ENCODE results near the gene DNMT3B. TPM values are rescaled to one million over a fixed set of nuclear protein-coding genes. Genes with fewer than 3 reads are reported as not detected.

The DNMT3B gene
- total and polyA plus RNA-seq, 2 experiments from 2014 or later, result 711 to 2,222 TPM

DNA sequence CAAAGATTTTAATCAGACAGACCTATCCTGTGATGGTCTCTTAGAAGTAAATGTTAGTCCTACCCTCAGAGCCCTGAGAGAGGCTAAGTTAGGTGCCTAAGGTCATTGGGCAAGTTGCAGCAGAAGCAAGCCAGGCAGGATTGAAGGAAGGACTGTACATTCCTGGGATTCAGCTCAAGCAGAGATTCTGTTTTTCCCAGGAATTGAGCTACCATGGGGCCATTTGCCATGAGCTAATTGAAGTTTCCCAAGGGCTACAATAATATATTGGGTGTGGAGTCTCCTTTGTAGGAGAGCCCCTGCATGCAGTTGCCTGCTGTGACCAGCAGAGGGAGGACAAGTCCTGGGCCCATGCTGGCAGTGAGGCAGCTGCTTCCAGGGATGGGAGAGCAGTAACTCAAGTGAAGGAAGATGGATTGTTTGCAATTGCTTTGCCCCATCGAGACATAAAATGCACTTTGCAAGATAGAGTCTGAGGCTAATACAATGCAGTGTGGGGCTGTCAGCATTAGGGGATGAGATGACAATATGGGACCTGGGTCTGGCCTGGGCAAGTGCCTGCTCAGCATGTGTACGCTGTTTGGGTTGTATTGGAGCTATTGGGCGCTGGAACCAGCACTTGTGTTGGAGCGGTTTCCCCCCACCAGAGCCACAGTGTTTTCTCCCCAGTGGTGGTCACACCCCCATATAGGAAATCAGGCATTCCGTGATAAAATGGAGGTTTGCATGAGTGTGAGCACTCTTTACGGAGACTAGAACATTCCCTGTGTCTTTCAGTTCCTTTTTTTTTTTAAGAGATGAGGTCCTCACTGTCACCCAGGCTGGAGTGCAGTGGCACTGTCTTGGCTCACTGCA lies 27.9 kb downstream of the DNMT3B start:
- H3K36me3 Mint-ChIP-seq (ENCODE audit: low read depth), result peaks cover 99% of the 10 kb centered on the region
- H3K27me3 ChIP-seq (ENCODE audit: insufficient read depth), result no peaks in the 10 kb centered on the region
- peaks cover 97% of the 10 kb centered on the region for H3K36me3 ChIP-seq (ENCODE audit: insufficient read depth)
- H3K27ac Mint-ChIP-seq, result peak overlapping the region; percentile 88
- peaks cover 98% of the 10 kb centered on the region for H3F3A ChIP-seq (replicated peaks; ENCODE audit: low read depth)
- H3K79me2 ChIP-seq (replicated peaks; ENCODE audit: insufficient read depth), result peaks cover 96% of the 10 kb centered on the region
- H3K9me3 Mint-ChIP-seq, result no peaks in the 10 kb centered on the region; the same call in 2 of the 3 replicates
- H3K9me2 ChIP-seq (ENCODE audit: insufficient read depth), result no peaks in the 10 kb centered on the region
- H4K20me1 ChIP-seq (replicated peaks; ENCODE audit: insufficient read depth), result peaks cover 98% of the 10 kb centered on the region
- peaks cover 65% of the 10 kb centered on the region for H3K27me3 Mint-ChIP-seq (ENCODE audit: insufficient read depth, low read depth, poor library complexity)
- DNase-seq (ENCODE audit: low spot score) (peak; percentile 95), ATAC-seq (peak; percentile 62)
- no peak overlapping the region for H2AFZ ChIP-seq
- H3K4me2 ChIP-seq, result no peak overlapping the region
- H3K4me1 Mint-ChIP-seq, result peaks cover 49% of the 10 kb centered on the region
- H3K4me3 ChIP-seq, result no peak overlapping the region
- no peak overlapping the region for H3K4me3 Mint-ChIP-seq
- H3K4me1 ChIP-seq (ENCODE audit: insufficient read depth), result peaks cover 60% of the 10 kb centered on the region
- TF ChIP-seq POLR2AphosphoS5 (IDR thresholded peaks at IDR 0.05; ENCODE audit: low read depth), result peak; percentile 42
- TF ChIP-seq, protein P1, sequence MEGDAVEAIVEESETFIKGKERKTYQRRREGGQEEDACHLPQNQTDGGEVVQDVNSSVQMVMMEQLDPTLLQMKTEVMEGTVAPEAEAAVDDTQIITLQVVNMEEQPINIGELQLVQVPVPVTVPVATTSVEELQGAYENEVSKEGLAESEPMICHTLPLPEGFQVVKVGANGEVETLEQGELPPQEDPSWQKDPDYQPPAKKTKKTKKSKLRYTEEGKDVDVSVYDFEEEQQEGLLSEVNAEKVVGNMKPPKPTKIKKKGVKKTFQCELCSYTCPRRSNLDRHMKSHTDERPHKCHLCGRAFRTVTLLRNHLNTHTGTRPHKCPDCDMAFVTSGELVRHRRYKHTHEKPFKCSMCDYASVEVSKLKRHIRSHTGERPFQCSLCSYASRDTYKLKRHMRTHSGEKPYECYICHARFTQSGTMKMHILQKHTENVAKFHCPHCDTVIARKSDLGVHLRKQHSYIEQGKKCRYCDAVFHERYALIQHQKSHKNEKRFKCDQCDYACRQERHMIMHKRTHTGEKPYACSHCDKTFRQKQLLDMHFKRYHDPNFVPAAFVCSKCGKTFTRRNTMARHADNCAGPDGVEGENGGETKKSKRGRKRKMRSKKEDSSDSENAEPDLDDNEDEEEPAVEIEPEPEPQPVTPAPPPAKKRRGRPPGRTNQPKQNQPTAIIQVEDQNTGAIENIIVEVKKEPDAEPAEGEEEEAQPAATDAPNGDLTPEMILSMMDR (conservative IDR thresholded peaks at IDR 0.05; ENCODE audit: low read depth in 2 of 2), result peak; percentile 90 to 100
- no peak for TF ChIP-seq JUNB (IDR thresholded peaks at IDR 0.05; ENCODE audit: unreplicated experiment)
- peak overlapping the region; percentile 92 for H3K27ac ChIP-seq (ENCODE audit: low read depth)

DNA sequence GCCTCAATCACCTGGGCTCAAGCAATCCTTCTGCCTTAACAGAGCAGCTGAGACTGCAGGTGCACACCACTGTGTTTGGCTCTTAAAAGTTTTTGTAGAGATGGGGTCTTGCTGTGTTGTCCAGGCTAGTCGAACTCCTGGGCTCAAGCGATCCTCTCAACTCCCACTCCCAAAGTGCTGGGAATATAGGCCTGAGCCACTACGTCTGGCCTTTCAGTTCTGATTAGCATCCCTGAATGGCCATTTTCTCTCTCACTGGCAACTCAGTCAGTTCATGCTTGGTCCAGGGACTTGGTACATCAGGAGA lies 28.5 kb downstream of the DNMT3B start:
- peak overlapping the region; percentile 92 for H3K27ac ChIP-seq (ENCODE audit: low read depth)
- peaks cover 60% of the 10 kb centered on the region for H3K4me1 ChIP-seq (ENCODE audit: insufficient read depth)
- Mint-ChIP-seq H3K4me3 (no peak overlapping the region), H3K9me3 (no peaks in the 10 kb centered on the region; the same call in 2 of the 3 replicates), H3K36me3 (ENCODE audit: low read depth) (peaks cover 99% of the 10 kb centered on the region), H3K27me3 (ENCODE audit: insufficient read depth, low read depth, poor library complexity) (peaks cover 68% of the 10 kb centered on the region), H3K27ac (0 out of 2 replicates have a peak overlapping the region, but pooled peaks have one; percentile 77), H3K4me1 (peaks cover 55% of the 10 kb centered on the region)
- no peaks in the 10 kb centered on the region for H3K27me3 ChIP-seq (ENCODE audit: insufficient read depth)
- H3K36me3 ChIP-seq (ENCODE audit: insufficient read depth), result peaks cover 97% of the 10 kb centered on the region
- no peak for ATAC-seq
- DNase-seq (ENCODE audit: low spot score), result no peak
- H3K79me2 ChIP-seq (replicated peaks; ENCODE audit: insufficient read depth), result peaks cover 95% of the 10 kb centered on the region
- H2AFZ ChIP-seq, result no peak overlapping the region
- H4K20me1 ChIP-seq (replicated peaks; ENCODE audit: insufficient read depth), result peaks cover 98% of the 10 kb centered on the region
- peaks cover 98% of the 10 kb centered on the region for H3F3A ChIP-seq (replicated peaks; ENCODE audit: low read depth)
- no peak overlapping the region for H3K4me3 ChIP-seq
- no peak overlapping the region for H3K4me2 ChIP-seq
- no peaks in the 10 kb centered on the region for H3K9me2 ChIP-seq (ENCODE audit: insufficient read depth)
- TF ChIP-seq STAT1 (IDR thresholded peaks at IDR 0.05; ENCODE audit: unreplicated experiment), result no peak
- no peak for TF ChIP-seq JUNB (IDR thresholded peaks at IDR 0.05; ENCODE audit: unreplicated experiment)
- TF ChIP-seq, protein P2, sequence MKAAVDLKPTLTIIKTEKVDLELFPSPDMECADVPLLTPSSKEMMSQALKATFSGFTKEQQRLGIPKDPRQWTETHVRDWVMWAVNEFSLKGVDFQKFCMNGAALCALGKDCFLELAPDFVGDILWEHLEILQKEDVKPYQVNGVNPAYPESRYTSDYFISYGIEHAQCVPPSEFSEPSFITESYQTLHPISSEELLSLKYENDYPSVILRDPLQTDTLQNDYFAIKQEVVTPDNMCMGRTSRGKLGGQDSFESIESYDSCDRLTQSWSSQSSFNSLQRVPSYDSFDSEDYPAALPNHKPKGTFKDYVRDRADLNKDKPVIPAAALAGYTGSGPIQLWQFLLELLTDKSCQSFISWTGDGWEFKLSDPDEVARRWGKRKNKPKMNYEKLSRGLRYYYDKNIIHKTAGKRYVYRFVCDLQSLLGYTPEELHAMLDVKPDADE (IDR thresholded peaks at IDR 0.05), result no peak
- TF ChIP-seq, protein P1 (conservative IDR thresholded peaks at IDR 0.05; ENCODE audit: low read depth in 2 of 2), result no peak
- no peak for TF ChIP-seq CREB1 (CRISPR knock-in tag; IDR thresholded peaks at IDR 0.05; ENCODE audit: low read depth)
- no peak for TF ChIP-seq POLR2AphosphoS5 (IDR thresholded peaks at IDR 0.05; ENCODE audit: low read depth)
- no peak for TF ChIP-seq ZNF114 (CRISPR knock-in tag; IDR thresholded peaks at IDR 0.05)
- TF ChIP-seq, protein P3, sequence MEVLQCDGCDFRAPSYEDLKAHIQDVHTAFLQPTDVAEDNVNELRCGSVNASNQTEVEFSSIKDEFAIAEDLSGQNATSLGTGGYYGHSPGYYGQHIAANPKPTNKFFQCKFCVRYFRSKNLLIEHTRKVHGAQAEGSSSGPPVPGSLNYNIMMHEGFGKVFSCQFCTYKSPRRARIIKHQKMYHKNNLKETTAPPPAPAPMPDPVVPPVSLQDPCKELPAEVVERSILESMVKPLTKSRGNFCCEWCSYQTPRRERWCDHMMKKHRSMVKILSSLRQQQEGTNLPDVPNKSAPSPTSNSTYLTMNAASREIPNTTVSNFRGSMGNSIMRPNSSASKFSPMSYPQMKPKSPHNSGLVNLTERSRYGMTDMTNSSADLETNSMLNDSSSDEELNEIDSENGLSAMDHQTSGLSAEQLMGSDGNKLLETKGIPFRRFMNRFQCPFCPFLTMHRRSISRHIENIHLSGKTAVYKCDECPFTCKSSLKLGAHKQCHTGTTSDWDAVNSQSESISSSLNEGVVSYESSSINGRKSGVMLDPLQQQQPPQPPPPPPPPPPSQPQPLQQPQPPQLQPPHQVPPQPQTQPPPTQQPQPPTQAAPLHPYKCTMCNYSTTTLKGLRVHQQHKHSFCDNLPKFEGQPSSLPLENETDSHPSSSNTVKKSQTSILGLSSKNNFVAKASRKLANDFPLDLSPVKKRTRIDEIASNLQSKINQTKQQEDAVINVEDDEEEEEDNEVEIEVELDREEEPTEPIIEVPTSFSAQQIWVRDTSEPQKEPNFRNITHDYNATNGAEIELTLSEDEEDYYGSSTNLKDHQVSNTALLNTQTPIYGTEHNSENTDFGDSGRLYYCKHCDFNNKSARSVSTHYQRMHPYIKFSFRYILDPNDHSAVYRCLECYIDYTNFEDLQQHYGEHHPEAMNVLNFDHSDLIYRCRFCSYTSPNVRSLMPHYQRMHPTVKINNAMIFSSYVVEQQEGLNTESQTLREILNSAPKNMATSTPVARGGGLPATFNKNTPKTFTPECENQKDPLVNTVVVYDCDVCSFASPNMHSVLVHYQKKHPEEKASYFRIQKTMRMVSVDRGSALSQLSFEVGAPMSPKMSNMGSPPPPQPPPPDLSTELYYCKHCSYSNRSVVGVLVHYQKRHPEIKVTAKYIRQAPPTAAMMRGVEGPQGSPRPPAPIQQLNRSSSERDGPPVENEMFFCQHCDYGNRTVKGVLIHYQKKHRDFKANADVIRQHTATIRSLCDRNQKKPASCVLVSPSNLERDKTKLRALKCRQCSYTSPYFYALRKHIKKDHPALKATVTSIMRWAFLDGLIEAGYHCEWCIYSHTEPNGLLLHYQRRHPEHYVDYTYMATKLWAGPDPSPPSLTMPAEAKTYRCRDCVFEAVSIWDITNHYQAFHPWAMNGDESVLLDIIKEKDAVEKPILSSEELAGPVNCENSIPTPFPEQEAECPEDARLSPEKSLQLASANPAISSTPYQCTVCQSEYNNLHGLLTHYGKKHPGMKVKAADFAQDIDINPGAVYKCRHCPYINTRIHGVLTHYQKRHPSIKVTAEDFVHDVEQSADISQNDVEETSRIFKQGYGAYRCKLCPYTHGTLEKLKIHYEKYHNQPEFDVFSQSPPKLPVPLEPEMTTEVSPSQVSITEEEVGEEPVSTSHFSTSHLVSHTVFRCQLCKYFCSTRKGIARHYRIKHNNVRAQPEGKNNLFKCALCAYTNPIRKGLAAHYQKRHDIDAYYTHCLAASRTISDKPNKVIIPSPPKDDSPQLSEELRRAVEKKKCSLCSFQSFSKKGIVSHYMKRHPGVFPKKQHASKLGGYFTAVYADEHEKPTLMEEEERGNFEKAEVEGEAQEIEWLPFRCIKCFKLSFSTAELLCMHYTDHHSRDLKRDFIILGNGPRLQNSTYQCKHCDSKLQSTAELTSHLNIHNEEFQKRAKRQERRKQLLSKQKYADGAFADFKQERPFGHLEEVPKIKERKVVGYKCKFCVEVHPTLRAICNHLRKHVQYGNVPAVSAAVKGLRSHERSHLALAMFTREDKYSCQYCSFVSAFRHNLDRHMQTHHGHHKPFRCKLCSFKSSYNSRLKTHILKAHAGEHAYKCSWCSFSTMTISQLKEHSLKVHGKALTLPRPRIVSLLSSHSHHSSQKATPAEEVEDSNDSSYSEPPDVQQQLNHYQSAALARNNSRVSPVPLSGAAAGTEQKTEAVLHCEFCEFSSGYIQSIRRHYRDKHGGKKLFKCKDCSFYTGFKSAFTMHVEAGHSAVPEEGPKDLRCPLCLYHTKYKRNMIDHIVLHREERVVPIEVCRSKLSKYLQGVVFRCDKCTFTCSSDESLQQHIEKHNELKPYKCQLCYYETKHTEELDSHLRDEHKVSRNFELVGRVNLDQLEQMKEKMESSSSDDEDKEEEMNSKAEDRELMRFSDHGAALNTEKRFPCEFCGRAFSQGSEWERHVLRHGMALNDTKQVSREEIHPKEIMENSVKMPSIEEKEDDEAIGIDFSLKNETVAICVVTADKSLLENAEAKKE (CRISPR knock-in tag; IDR thresholded peaks at IDR 0.05), result no peak
- TF ChIP-seq ZNF331 (CRISPR knock-in tag; IDR thresholded peaks at IDR 0.05; ENCODE audit: low read depth), result no peak

Measured in GM23338 (cell line).